ENCODE data around the gene ZFPL1. TPM values are rescaled to one million over a fixed set of nuclear protein-coding genes. Genes with fewer than 3 reads are reported as not detected.
A peak's percentile ranks its signal among the peaks of the same experiment; 100 is the strongest.

ZFPL1 gene
- total and polyA plus RNA-seq, 9 of the 15 experiments (the other 6 are each of a cell fraction or from before 2014, with no cell fraction given): 3.7 to 37.5 (median 22.7) TPM

DNA sequence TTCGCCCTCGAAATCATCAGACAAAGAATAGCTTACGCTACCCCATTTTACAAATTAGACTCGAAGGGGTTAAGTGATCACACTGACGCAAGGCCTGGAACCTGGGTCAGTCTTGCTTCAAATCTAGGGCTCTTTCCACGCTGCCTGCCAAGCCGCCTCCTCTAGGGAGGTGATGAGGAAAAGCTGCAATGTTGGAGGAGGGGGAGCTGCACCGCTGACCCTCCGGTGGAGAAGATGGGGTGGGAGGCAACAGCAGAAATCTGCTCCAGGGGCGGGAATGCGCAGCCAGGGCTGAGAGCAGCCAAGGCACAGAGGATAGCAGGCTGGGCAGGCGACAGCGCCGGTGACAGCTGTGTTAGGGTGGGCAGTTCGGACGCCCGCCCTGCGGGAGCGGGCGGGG lies 49.7 kb downstream of the ZFPL1 start:
- peaks cover 41% of the 10 kb centered on the region for H3K79me2 ChIP-seq (ENCODE audit: control insufficient read depth, insufficient read depth, low read length)
- FAIRE-seq (peak; percentile 6), ATAC-seq (no peak), DNase-seq (ENCODE audit: extremely low read depth in 1 of 4, low spot score in 3 of 4) (no peak)
- H3K9me3 ChIP-seq (replicated peaks; ENCODE audit: control insufficient read depth, insufficient read depth, low read depth, low read length): no peaks in the 10 kb centered on the region
- H4K20me1 ChIP-seq (replicated peaks; ENCODE audit: control insufficient read depth, insufficient read depth, low read length): peaks cover 8% of the 10 kb centered on the region; the same call in 1 of the 2 replicates
- peak overlapping the region; percentile 96 for H3K4me3 ChIP-seq
- H3K9me1 ChIP-seq (ENCODE audit: control insufficient read depth, insufficient read depth, low read length): peaks cover 4% of the 10 kb centered on the region
- in situ Hi-C loops (cut with MboI) (no loop called here), intact Hi-C loops (cut with micrococcal nuclease) (loop anchor here (2.0 kb wide), 2 partner anchors 35 to 47 kb away; partner anchors contain the start of gene CAPN1)
- H3K36me3 ChIP-seq (ENCODE audit: control insufficient read depth, insufficient read depth, low read length): peaks cover 43% of the 10 kb centered on the region
- peak overlapping the region; percentile 94; the same call in 1 of the 2 replicates for H2AFZ ChIP-seq (ENCODE audit: low read depth, low read length)
- peaks cover 21 to 49% of the 10 kb centered on the region in 2 experiments; a peak in 4 of 5 replicates for H3K4me1 ChIP-seq (replicated peaks in 1 of 2; ENCODE audit: control insufficient read depth in 2 of 2, insufficient read depth in 2 of 2, low read length in 2 of 2)
- H3K27ac ChIP-seq (ENCODE audit: extremely low read depth, low read depth, low read length): peak overlapping the region; percentile 98
- POLR2A ChIA-PET: interaction anchor here (0.7 to 8.4 kb wide), 10 partner anchors 13 to 365 kb away, joined by 3 to 182 read pairs (median 14); partner anchors contain the start of genes CAPN1, FAU, MALAT1 and MRPL49
- no peaks in the 10 kb centered on the region; a peak in 1 of 5 replicates for H3K27me3 ChIP-seq (ENCODE audit: control insufficient read depth in 2 of 2, insufficient read depth in 2 of 2, low read length in 2 of 2)
- CTCF ChIA-PET (ENCODE audit: low intra/inter-chr PET ratio): no interaction called here
- H3K9ac ChIP-seq (ENCODE audit: insufficient read depth in 1 of 2, low read depth in 2 of 2, low read length in 2 of 2): peak overlapping the region; percentile 98 to 99
- H3K4me2 ChIP-seq (ENCODE audit: insufficient read depth, low read length): peak overlapping the region; percentile 98
- BruUV-seq (replicated peaks): no TSS peak
- under 1% methylated on average over 20 of the region's 20 CpGs for WGBS (ENCODE audit: insufficient coverage, low coverage, missing lambda C conversion rate)
- TF ChIP-seq ERF (CRISPR knock-in tag; IDR thresholded peaks at IDR 0.05): no peak
- no peak for TF ChIP-seq HDAC2 (IDR thresholded peaks at IDR 0.05)
- TF ChIP-seq CEBPG (CRISPR knock-in tag; IDR thresholded peaks at IDR 0.05): peak; percentile 18; the same call in 1 of the 2 replicates
- TF ChIP-seq CEBPG (tag; conservative IDR thresholded peaks at IDR 0.05 in 1 of 2, IDR thresholded peaks at IDR 0.05 in 1 of 2): no peak
- 0 out of 2 replicates have a peak, but pooled peaks have one; percentile 13 for TF ChIP-seq ZNF224 (CRISPR knock-in tag; IDR thresholded peaks at IDR 0.05)
- TF ChIP-seq HDAC1 (IDR thresholded peaks at IDR 0.05): no peak
- TF ChIP-seq NONO (IDR thresholded peaks at IDR 0.05; ENCODE audit: low read depth in 2 of 2, low read length in 1 of 2): no peak
- TF ChIP-seq CHD1 (IDR thresholded peaks at IDR 0.05; ENCODE audit: low read length): peak; percentile 55
- no peak for TF ChIP-seq THRB (CRISPR knock-in tag; conservative IDR thresholded peaks at IDR 0.05)
- TF ChIP-seq ZFX (CRISPR knock-in tag; IDR thresholded peaks at IDR 0.05): no peak
- no peak for TF ChIP-seq MIER1 (IDR thresholded peaks at IDR 0.05; ENCODE audit: low read depth)
- TF ChIP-seq, protein P1, sequence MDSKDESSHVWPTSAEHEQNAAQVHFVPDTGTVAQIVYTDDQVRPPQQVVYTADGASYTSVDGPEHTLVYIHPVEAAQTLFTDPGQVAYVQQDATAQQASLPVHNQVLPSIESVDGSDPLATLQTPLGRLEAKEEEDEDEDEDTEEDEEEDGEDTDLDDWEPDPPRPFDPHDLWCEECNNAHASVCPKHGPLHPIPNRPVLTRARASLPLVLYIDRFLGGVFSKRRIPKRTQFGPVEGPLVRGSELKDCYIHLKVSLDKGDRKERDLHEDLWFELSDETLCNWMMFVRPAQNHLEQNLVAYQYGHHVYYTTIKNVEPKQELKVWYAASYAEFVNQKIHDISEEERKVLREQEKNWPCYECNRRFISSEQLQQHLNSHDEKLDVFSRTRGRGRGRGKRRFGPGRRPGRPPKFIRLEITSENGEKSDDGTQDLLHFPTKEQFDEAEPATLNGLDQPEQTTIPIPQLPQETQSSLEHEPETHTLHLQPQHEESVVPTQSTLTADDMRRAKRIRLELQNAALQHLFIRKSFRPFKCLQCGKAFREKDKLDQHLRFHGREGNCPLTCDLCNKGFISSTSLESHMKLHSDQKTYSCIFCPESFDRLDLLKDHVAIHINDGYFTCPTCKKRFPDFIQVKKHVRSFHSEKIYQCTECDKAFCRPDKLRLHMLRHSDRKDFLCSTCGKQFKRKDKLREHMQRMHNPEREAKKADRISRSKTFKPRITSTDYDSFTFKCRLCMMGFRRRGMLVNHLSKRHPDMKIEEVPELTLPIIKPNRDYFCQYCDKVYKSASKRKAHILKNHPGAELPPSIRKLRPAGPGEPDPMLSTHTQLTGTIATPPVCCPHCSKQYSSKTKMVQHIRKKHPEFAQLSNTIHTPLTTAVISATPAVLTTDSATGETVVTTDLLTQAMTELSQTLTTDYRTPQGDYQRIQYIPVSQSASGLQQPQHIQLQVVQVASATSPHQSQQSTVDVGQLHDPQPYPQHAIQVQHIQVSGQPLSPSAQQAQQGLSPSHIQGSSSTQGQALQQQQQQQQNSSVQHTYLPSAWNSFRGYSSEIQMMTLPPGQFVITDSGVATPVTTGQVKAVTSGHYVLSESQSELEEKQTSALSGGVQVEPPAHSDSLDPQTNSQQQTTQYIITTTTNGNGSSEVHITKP (IDR thresholded peaks at IDR 0.05; ENCODE audit: partially characterized antibody): no peak
- 0 out of 2 replicates have a peak, but pooled peaks have one; percentile 8 for TF ChIP-seq KAT7 (CRISPR knock-in tag; IDR thresholded peaks at IDR 0.05; ENCODE audit: borderline replicate concordance)
- TF ChIP-seq CREB3 (tag; conservative IDR thresholded peaks at IDR 0.05; ENCODE audit: low read depth): no peak
- TF ChIP-seq FIP1L1 (IDR thresholded peaks at IDR 0.05; ENCODE audit: low read depth, low read length, poor library complexity, severe bottlenecking): no peak
- TF ChIP-seq ZNF551 (CRISPR knock-in tag; IDR thresholded peaks at IDR 0.05): no peak
- no peak for TF ChIP-seq ZKSCAN3 (CRISPR knock-in tag; IDR thresholded peaks at IDR 0.05)

Measured in K562 (cell line).